Endothelial cell (in vitro differentiated cells): ENCODE data around the gene PHACTR1. TPM values are rescaled to one million over a fixed set of nuclear protein-coding genes. Genes with fewer than 3 reads are reported as not detected.

Experiments used
- DNase-seq: peaks from one replicate; pipeline ENCODE4 v3.0.0; 2021; ENCODE audit warnings: low spot score
- H3K27ac Mint-ChIP-seq: one replicate; pipeline ENCODE4 v1.8.0; 2021; ENCODE audit warnings: mixed read lengths, inconsistent platforms; ENCODE audit not compliant: unreplicated experiment
- H3K27me3 Mint-ChIP-seq: one replicate; pipeline ENCODE4 v1.8.0; 2021; ENCODE audit warnings: mild to moderate bottlenecking, moderate library complexity, mixed read lengths, inconsistent platforms; ENCODE audit not compliant: unreplicated experiment
- H3K36me3 Mint-ChIP-seq: one replicate; pipeline ENCODE4 v1.8.0; 2021; ENCODE audit warnings: mild to moderate bottlenecking, low read depth, mixed read lengths, inconsistent platforms; ENCODE audit not compliant: unreplicated experiment
- H3K4me1 Mint-ChIP-seq: one replicate; pipeline ENCODE4 v1.8.0; 2021; ENCODE audit warnings: mild to moderate bottlenecking, mixed read lengths, inconsistent platforms; ENCODE audit not compliant: unreplicated experiment
- H3K4me3 Mint-ChIP-seq: one replicate; pipeline ENCODE4 v1.8.0; 2021; ENCODE audit warnings: mild to moderate bottlenecking, mixed read lengths, inconsistent platforms; ENCODE audit not compliant: unreplicated experiment
- H3K9me3 Mint-ChIP-seq: one replicate; pipeline ENCODE4 v1.8.0; 2021; ENCODE audit warnings: mixed read lengths, inconsistent platforms; ENCODE audit not compliant: unreplicated experiment
- total RNA-seq: library from RNA; stranded (reverse); fragmentation: NEBNext Ultra II Directional; extraction: Animal tissue kit (Norgen Biotek cat#: 25700); gene quantifications from one replicate; pipeline ENCODE4 v1.2.1, GENCODE V29; 2021; ENCODE audit not compliant: unreplicated experiment
- TF ChIP-seq, protein P1 (sequence below): fragments of 200-600 bp; sonication (generic); IDR thresholded peaks from one replicate; pipeline ENCODE4 v1.5.0; 2021; ENCODE audit warnings: antibody characterized with exemption; ENCODE audit not compliant: unreplicated experiment

Gene PHACTR1
- total RNA-seq, 1 donor from 2014 or later = 39.9 TPM

DNA sequence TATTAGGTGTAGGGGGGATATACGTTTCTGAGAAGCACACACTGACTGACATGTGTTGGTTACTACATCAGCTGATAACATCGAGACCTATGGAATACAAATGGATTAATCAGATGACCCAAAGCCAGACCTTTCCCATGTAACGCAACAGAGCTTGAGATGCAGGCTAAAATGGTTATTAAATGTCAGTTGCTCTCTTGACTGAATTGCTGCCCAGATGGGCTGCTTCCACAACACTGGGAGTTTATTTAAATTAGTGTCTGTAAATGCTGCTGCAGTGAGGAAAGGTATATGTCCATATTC lies 298.8 kb downstream of the PHACTR1 start:
- no peak for DNase-seq

DNA sequence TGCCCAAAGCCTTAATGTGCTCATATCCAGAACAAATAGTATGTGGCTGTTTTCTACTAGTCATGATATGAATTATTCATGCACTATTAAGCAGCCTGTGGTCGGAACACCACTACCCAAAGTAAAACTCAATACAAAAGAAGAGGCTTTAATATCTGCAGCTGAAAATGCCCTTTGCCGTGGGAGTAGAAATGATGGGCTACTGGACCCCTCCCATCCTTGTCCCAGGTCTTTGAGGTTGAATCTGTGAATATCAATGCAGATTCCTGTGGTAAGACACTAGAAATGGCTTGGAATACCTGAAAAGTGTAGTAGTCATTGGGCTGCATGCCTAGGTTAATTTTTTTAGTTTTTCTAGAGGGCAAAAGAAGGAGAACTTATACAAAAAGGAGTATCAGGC lies 308.0 kb downstream of the PHACTR1 start:
- Mint-ChIP-seq H3K9me3 (no peaks in the 10 kb centered on the region), H3K27ac (no peak overlapping the region), H3K36me3 (no peaks in the 10 kb centered on the region), H3K4me1 (peaks cover 7% of the 10 kb centered on the region), H3K27me3 (peaks cover 6% of the 10 kb centered on the region), H3K4me3 (no peak overlapping the region)
- TF ChIP-seq, protein P1, sequence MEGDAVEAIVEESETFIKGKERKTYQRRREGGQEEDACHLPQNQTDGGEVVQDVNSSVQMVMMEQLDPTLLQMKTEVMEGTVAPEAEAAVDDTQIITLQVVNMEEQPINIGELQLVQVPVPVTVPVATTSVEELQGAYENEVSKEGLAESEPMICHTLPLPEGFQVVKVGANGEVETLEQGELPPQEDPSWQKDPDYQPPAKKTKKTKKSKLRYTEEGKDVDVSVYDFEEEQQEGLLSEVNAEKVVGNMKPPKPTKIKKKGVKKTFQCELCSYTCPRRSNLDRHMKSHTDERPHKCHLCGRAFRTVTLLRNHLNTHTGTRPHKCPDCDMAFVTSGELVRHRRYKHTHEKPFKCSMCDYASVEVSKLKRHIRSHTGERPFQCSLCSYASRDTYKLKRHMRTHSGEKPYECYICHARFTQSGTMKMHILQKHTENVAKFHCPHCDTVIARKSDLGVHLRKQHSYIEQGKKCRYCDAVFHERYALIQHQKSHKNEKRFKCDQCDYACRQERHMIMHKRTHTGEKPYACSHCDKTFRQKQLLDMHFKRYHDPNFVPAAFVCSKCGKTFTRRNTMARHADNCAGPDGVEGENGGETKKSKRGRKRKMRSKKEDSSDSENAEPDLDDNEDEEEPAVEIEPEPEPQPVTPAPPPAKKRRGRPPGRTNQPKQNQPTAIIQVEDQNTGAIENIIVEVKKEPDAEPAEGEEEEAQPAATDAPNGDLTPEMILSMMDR = no peak
- no peak for DNase-seq

More for the DNA sequence above, 298.8 kb downstream of the PHACTR1 start:
- Mint-ChIP-seq H3K4me1 (peaks cover 20% of the 10 kb centered on the region), H3K4me3 (no peak overlapping the region), H3K27me3 (peaks cover 5% of the 10 kb centered on the region), H3K36me3 (no peaks in the 10 kb centered on the region), H3K27ac (no peak overlapping the region), H3K9me3 (no peaks in the 10 kb centered on the region)
- TF ChIP-seq, protein P1 = no peak

DNA sequence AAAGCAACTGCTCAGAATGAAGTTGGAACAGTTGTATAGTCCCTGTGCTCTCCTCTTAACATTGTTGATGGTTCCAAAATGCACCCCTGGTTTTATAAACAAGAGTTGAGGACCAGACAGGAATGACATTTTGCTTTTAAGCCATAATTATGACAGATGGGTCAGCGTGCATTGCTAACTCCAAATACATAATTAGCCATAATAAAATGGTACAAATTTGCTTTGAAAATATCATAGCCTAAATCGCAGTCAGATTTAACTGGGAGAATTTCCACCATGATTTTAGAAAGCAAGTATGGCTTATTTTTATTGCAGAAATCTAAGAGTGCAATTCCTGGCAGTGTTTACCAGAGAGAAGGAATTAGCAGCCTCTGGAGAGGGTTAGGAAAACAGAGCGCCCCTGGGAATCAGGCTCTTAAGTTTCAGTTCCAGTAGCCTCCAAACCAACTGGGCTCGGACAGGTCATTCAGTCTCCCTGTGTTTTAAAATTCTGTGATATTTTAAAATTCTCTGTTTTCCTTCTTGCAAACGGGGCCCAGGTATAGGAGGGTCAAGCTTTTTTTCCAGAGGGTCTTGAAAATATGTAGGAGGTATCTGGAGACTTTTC lies 309.4 kb downstream of the PHACTR1 start:
- H3K36me3 Mint-ChIP-seq = no peaks in the 10 kb centered on the region
- no peak overlapping the region for H3K27ac Mint-ChIP-seq
- no peak for DNase-seq
- no peak overlapping the region for H3K4me3 Mint-ChIP-seq
- H3K4me1 Mint-ChIP-seq = peaks cover 7% of the 10 kb centered on the region
- TF ChIP-seq, protein P1 = no peak
- H3K9me3 Mint-ChIP-seq = no peaks in the 10 kb centered on the region
- H3K27me3 Mint-ChIP-seq = peaks cover 6% of the 10 kb centered on the region

DNA sequence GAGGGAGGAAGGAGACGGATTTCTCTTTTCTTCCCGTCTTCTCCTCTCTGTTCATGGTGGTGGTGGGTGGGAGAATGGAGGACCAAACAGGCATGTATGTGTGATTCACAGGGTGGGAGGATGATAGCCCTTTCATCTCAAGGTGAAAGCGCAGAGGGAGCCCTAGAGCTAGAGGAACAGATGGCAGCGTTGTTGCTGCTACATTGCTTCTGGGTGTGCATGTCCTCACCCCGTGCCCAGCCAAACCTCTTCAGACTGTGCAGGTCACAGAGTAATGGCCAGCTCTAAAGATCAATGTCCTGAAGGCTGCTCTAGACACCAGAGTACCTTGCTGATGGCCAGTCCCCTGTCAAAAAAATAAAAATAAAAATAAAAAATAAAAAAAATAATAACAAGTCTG lies 310.0 kb downstream of the PHACTR1 start:
- peaks cover 6% of the 10 kb centered on the region for H3K27me3 Mint-ChIP-seq
- TF ChIP-seq, protein P1 = no peak
- no peak overlapping the region for H3K4me3 Mint-ChIP-seq
- no peak overlapping the region for H3K27ac Mint-ChIP-seq
- no peak for DNase-seq
- peaks cover 7% of the 10 kb centered on the region for H3K4me1 Mint-ChIP-seq
- no peaks in the 10 kb centered on the region for H3K9me3 Mint-ChIP-seq
- no peaks in the 10 kb centered on the region for H3K36me3 Mint-ChIP-seq

DNA sequence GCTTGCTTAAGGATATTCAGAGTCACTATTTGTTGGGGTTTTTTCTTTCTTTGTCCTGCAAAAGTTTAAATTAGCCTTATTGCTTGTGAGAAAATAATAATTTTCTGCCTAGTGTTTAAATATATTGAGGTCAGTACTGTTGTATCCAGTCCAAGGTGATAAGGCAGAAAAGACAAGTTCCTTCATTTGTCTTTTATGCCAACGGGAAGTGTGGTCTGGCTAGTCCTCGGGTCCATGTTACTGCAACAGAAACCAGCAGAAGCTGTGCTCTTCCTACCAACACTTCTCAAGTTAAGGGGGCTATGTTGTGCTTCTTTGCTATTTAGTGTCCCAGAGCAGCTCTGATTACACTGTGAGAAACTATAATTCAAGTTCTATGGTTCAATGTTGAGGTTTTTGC lies 310.6 kb downstream of the PHACTR1 start:
- Mint-ChIP-seq H3K27ac (no peak overlapping the region), H3K4me1 (peaks cover 7% of the 10 kb centered on the region), H3K27me3 (peaks cover 6% of the 10 kb centered on the region), H3K9me3 (no peaks in the 10 kb centered on the region), H3K36me3 (no peaks in the 10 kb centered on the region), H3K4me3 (no peak overlapping the region)
- DNase-seq = no peak
- TF ChIP-seq, protein P1 = no peak
